OCI-LY3 (cell line): ENCODE results near the gene AKAP1.

Experiments used
- H2AFZ ChIP-seq: fragments of 200-600, 300-600 bp; shearing (Covaris generic); 2 replicates; pipeline ENCODE4 v1.6.0; 2014; ENCODE audit warnings: antibody characterized with exemption, low read depth, low read length
- H3K27ac ChIP-seq: fragments of 200-600, 300-600 bp; sonication (generic); 2 replicates; pipeline ENCODE4 v1.5.1; 2014; ENCODE audit warnings: mild to moderate bottlenecking, low read length, moderate library complexity, mixed read lengths
- H3K27me3 ChIP-seq: fragments of 200-600, 300-600 bp; sonication (generic); 2 replicates; pipeline ENCODE4 v1.6.1; 2014; ENCODE audit warnings: low read depth, low read length, mixed read lengths
- H3K36me3 ChIP-seq: fragments of 200-600, 300-600 bp; sonication (generic); replicated peaks from 2 replicates; pipeline ENCODE3; 2014; ENCODE audit warnings: low read depth, low read length, mixed read lengths
- H3K4me1 ChIP-seq: fragments of 300-600, 200-600 bp; sonication (generic); 2 replicates; pipeline ENCODE4 v1.6.1; 2014; ENCODE audit warnings: low read length, mixed read lengths
- H3K4me2 ChIP-seq: fragments of 200-600, 300-600 bp; sonication (generic); 2 replicates; pipeline ENCODE4 v1.6.1; 2014; ENCODE audit warnings: low read length, mixed read lengths
- H3K4me3 ChIP-seq: fragments of 300-600, 200-600 bp; sonication (generic); 2 replicates; pipeline ENCODE4 v1.5.1; 2014; ENCODE audit warnings: antibody characterized with exemption, mild to moderate bottlenecking, low read length, moderate library complexity
- H3K79me2 ChIP-seq: fragments of 300-600, 200-600 bp; shearing (Covaris generic); 2 replicates; pipeline ENCODE4 v1.6.1; 2014; ENCODE audit warnings: mild to moderate bottlenecking, low read length, mixed read lengths
- H3K9ac ChIP-seq: fragments of 300-600, 200-600 bp; shearing (Covaris generic); 2 replicates; pipeline ENCODE4 v1.6.0; 2014; ENCODE audit warnings: mild to moderate bottlenecking, low read length, moderate library complexity
- H3K9me3 ChIP-seq: fragments of 200-600, 300-600 bp; shearing (Covaris generic); 2 replicates; pipeline ENCODE4 v1.6.1; 2014; ENCODE audit warnings: low read length, mixed read lengths; ENCODE audit not compliant: insufficient read depth
- H4K20me1 ChIP-seq: fragments of 200-600, 300-600 bp; sonication (generic); 2 replicates; pipeline ENCODE4 v1.6.1; 2016; ENCODE audit warnings: low read length, mixed read lengths; ENCODE audit not compliant: insufficient read depth
- CTCF ChIP-seq: fragments of 200-600, 300-600 bp; sonication (generic); IDR thresholded peaks from 2 replicates; pipeline ENCODE4 v1.5.1; 2014; ENCODE audit warnings: antibody characterized with exemption, low read length, low read depth
- EZH2phosphoT487 ChIP-seq: fragments of 200-600 bp; shearing (Covaris generic); IDR thresholded peaks from 2 replicates; pipeline ENCODE4 v1.6.1; 2018; ENCODE audit warnings: antibody characterized with exemption, mixed run types, low read depth

Gene AKAP1

GRCh38 chr17:57040571-57040970 lies 44.5 kb upstream of the AKAP1 start:
- Histone ChIP-seq H3K27ac (no peak overlapping the region), H4K20me1 (no peaks in the 10 kb centered on the region), H3K4me3 (no peak overlapping the region), H3K36me3 (no peaks in the 10 kb centered on the region), H2AFZ (no peak overlapping the region), H3K27me3 (peaks cover 45% of the 10 kb centered on the region), H3K4me1 (no peaks in the 10 kb centered on the region), H3K4me2 (no peak overlapping the region), H3K9me3 (no peaks in the 10 kb centered on the region), H3K9ac (no peak overlapping the region), H3K79me2 (no peaks in the 10 kb centered on the region)
- no peak for TF ChIP-seq EZH2phosphoT487
- TF ChIP-seq CTCF: no peak

- H3K27me3 ChIP-seq: peaks cover 22% of the 10 kb centered on the region
- H3K4me2 ChIP-seq: no peak overlapping the region
Measured at GRCh38 chr17:57043276-57043675, 41.8 kb upstream of the AKAP1 start.

GRCh38 chr17:57044976-57045867 lies 39.8 kb upstream of the AKAP1 start:
- Histone ChIP-seq H3K4me3 (no peak overlapping the region), H3K36me3 (no peaks in the 10 kb centered on the region), H3K27ac (no peak overlapping the region), H4K20me1 (no peaks in the 10 kb centered on the region), H3K4me1 (0 out of 2 replicates have a peak, but pooled peaks cover 5% of the 10 kb centered on the region), H2AFZ (no peak overlapping the region), H3K79me2 (no peaks in the 10 kb centered on the region), H3K9me3 (no peaks in the 10 kb centered on the region), H3K4me2 (no peak overlapping the region), H3K27me3 (peaks cover 13% of the 10 kb centered on the region), H3K9ac (no peak overlapping the region)
- TF ChIP-seq CTCF (no peak), EZH2phosphoT487 (no peak)

More at GRCh38 chr17:57043276-57043675, 41.8 kb upstream of the AKAP1 start:
- H3K4me1 ChIP-seq: 0 out of 2 replicates have a peak, but pooled peaks cover 5% of the 10 kb centered on the region
- H4K20me1 ChIP-seq: no peaks in the 10 kb centered on the region
- no peak overlapping the region for H3K27ac ChIP-seq
- H2AFZ ChIP-seq: no peak overlapping the region
- H3K79me2 ChIP-seq: no peaks in the 10 kb centered on the region
- H3K36me3 ChIP-seq: no peaks in the 10 kb centered on the region
- H3K9me3 ChIP-seq: no peaks in the 10 kb centered on the region
- no peak overlapping the region for H3K4me3 ChIP-seq
- TF ChIP-seq EZH2phosphoT487: no peak
- no peak for TF ChIP-seq CTCF
- H3K9ac ChIP-seq: no peak overlapping the region

GRCh38 chr17:57045868-57046704 lies 39.0 kb upstream of the AKAP1 start:
- H3K36me3 ChIP-seq: no peaks in the 10 kb centered on the region
- 0 out of 2 replicates have a peak, but pooled peaks cover 5% of the 10 kb centered on the region for H3K4me1 ChIP-seq
- TF ChIP-seq CTCF: no peak
- TF ChIP-seq EZH2phosphoT487: no peak
- no peak overlapping the region for H3K27ac ChIP-seq
- H3K79me2 ChIP-seq: no peaks in the 10 kb centered on the region
- H3K9me3 ChIP-seq: no peaks in the 10 kb centered on the region
- H4K20me1 ChIP-seq: no peaks in the 10 kb centered on the region
- H3K4me3 ChIP-seq: peak overlapping the region; percentile 63
- peak overlapping the region; percentile 64; the same call in 1 of the 2 replicates for H2AFZ ChIP-seq
- H3K9ac ChIP-seq: peak overlapping the region; percentile 54; the same call in 1 of the 2 replicates
- H3K4me2 ChIP-seq: peak overlapping the region; percentile 62
- H3K27me3 ChIP-seq: peaks cover 10% of the 10 kb centered on the region
